Lung (tissue), 12 donors: Measurements from ENCODE around the gene RBM18. TPM values are rescaled to one million over a fixed set of nuclear protein-coding genes. Genes with fewer than 3 reads are reported as not detected.

Source experiments
- ATAC-seq: fragments of 200-7000 bp; cut with Tn5 transposase; one replicate; pipeline ENCODE4 v1.9.1; 2020; ENCODE audit warnings: moderate number of reproducible peaks; ENCODE audit not compliant: insufficient read depth, low FRiP score
- DNase-seq, 3 donors: peaks; one replicate each; pipeline ENCODE4 v3.0.0-alpha.2; 2013 to 2017
- H3K27ac ChIP-seq, 2 donors: one replicate each; pipeline ENCODE4 v1.5.1; 2013; ENCODE audit warnings: mild to moderate bottlenecking in 2 of 2, moderate library complexity in 2 of 2, control low read depth in 1 of 2, inconsistent platforms in 1 of 2, low read depth in 1 of 2, low read length in 1 of 2
- H3K27me3 ChIP-seq, 3 donors: one replicate each; pipeline ENCODE4 v1.5.1; 2013; ENCODE audit warnings: low read length in 2 of 3; ENCODE audit not compliant: control insufficient read depth in 3 of 3, insufficient read depth in 3 of 3
- H3K36me3 ChIP-seq, 4 donors: one replicate each; pipeline ENCODE4 v1.5.1; 2013; ENCODE audit warnings: low read length in 4 of 4, mild to moderate bottlenecking in 1 of 4, moderate library complexity in 1 of 4; ENCODE audit not compliant: control insufficient read depth in 4 of 4, insufficient read depth in 4 of 4
- H3K4me1 ChIP-seq, 5 donors: one replicate each; pipeline ENCODE4 v1.5.1; 2013; ENCODE audit warnings: low read length in 5 of 5, mild to moderate bottlenecking in 2 of 5, moderate library complexity in 1 of 5; ENCODE audit not compliant: control insufficient read depth in 5 of 5, insufficient read depth in 5 of 5
- H3K4me3 ChIP-seq: one replicate; pipeline ENCODE4 v1.5.1; 2013; ENCODE audit warnings: mild to moderate bottlenecking, control low read depth, moderate library complexity
- H3K9ac ChIP-seq, 2 donors: one replicate each; pipeline ENCODE4 v1.5.1; 2013; ENCODE audit warnings: low read length in 2 of 2, control low read depth in 1 of 2; ENCODE audit not compliant: insufficient read depth in 1 of 2
- H3K9me3 ChIP-seq, 4 donors: one replicate each; pipeline ENCODE4 v1.5.1; 2013; ENCODE audit warnings: low read length in 3 of 4, mild to moderate bottlenecking in 1 of 4, moderate library complexity in 1 of 4; ENCODE audit not compliant: control insufficient read depth in 4 of 4, insufficient read depth in 3 of 4
- WGBS, 2 donors: extraction: QIAGEN DNeasy Blood & Tissue Kit; methylation state at CpG; one replicate each; pipeline ENCODE4 v1.1.7; 2013; 5-methylcytosine and 5-hydroxymethylcytosine counted together
- polyA plus RNA-seq, 2 donors: library from polyadenylated mRNA; stranded (reverse); fragments of 200-250 nt; gene quantifications; one replicate each; pipeline ENCODE4 v1.2.1, GENCODE V29; 2013
- total RNA-seq, 2 donors: library from RNA; depleted of rRNA in 1 of 2; stranded (reverse); fragments of >200 nt in 1 of 2; gene quantifications; one replicate each; pipeline ENCODE4 v1.2.1, GENCODE V29; 2014 to 2021
- TF ChIP-seq, protein P1 (sequence below): IDR thresholded peaks from 2 replicates; pipeline ENCODE4 v1.5.1; 2012; ENCODE audit warnings: mild to moderate bottlenecking; ENCODE audit errors: control extremely low read depth, extremely low read depth
- donor health status: control.
- donor health status: control.
- donor health status: Bipolar disorder and iron deficiency.
- donor health status: healthy.
- donor health status: DM: yes; HTN: yes; CAD: no.

RBM18 gene
- total and polyA plus RNA-seq, 4 donors = 5.5 to 20.5 (median 12.4) TPM

DNA sequence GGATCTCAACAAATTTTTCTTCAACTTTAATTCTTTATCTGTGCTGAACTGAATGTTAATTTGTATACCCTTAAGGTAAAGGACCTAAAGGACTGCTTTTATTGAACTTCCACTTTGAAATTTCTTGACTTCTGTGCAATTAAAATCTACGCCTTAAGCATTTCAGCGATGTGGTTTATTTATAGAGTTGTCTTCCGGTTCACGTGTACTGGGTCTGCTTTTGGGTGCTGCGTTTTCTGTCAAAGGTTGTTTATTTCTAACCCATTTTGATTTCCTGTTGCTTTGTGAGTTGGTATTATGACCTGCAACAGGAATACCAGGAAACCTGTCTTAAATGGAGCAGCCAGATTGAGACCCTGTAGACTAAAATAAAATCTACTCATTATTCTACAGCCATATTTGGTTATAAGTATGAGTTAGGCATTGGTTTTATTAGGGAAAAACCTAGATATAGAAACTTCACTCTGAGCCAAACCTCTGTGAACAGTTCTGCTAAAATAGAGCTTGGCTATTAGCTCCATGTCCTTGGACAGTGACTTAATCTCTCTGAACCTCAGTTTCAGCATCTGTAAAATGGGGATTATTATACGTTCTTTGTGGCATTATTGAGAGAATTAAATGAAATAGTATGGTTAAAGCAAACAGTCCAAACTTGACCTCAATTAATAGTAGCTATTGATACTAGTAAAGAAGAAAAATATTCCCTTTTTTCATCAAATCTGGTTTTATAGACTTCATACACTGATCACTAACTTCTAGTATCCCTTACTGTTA, 3.6 kb upstream of the RBM18 start:
- WGBS, 2 donors = 74 to 75% methylated on average over 6 of the region's 6 CpGs
- ATAC-seq (no peak), DNase-seq (no peak)
- TF ChIP-seq, protein P1, sequence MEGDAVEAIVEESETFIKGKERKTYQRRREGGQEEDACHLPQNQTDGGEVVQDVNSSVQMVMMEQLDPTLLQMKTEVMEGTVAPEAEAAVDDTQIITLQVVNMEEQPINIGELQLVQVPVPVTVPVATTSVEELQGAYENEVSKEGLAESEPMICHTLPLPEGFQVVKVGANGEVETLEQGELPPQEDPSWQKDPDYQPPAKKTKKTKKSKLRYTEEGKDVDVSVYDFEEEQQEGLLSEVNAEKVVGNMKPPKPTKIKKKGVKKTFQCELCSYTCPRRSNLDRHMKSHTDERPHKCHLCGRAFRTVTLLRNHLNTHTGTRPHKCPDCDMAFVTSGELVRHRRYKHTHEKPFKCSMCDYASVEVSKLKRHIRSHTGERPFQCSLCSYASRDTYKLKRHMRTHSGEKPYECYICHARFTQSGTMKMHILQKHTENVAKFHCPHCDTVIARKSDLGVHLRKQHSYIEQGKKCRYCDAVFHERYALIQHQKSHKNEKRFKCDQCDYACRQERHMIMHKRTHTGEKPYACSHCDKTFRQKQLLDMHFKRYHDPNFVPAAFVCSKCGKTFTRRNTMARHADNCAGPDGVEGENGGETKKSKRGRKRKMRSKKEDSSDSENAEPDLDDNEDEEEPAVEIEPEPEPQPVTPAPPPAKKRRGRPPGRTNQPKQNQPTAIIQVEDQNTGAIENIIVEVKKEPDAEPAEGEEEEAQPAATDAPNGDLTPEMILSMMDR = no peak
- no peaks in the 10 kb centered on the region for H3K27me3 ChIP-seq
- H3K36me3 ChIP-seq = peaks cover 5 to 12% (median 8%) of the 10 kb centered on the region in 4 donors
- no peak overlapping the region for H3K27ac ChIP-seq
- H3K4me3 ChIP-seq = no peak overlapping the region
- no peaks in the 10 kb centered on the region for H3K9me3 ChIP-seq
- H3K9ac ChIP-seq = no peak overlapping the region
- H3K4me1 ChIP-seq = peaks cover 0 to 25% (median 10%) of the 10 kb centered on the region in 5 donors

DNA sequence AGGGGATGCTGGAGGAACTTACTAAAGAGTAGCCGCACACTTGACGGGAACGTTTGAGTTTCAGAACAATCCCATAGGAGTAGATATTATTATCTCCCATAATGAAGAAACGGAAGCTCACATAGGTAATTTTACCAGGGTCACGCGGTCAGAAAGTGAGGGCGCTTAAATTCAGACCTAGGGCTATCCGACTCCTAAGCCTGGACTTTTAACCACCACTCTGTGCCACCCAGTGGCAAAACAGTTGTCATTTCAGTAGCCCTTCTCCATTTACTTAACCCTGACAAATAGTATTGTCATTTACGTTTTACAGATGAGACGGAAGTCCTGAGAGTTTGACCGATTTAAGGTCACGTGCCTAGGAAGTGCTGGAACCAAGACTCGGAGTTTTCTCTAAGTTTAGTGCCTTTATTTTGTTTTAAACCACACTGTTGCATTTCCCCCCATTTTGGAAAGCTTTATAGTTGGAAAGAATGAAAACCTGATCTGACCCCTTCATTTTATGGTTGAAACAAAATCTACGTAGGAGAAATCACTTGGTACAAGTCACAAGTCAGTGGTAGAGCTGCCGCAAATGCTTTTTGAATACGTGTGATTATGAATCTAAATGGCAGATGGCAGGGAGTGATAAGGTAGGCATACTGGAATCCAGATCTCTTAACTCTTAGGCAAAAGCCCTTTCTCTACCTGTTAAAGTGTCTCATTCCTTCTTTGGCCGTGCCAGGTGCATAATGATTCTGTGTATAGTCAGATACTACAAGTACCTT, 692 bp upstream of the RBM18 start:
- DNase-seq (peak in 1 of 3 donors; percentile 30), ATAC-seq (no peak)
- H3K9me3 ChIP-seq = no peaks in the 10 kb centered on the region
- peaks cover 0 to 31% (median 21%) of the 10 kb centered on the region in 5 donors for H3K4me1 ChIP-seq
- TF ChIP-seq, protein P1 = no peak
- peak overlapping the region; percentile 95 for H3K9ac ChIP-seq
- WGBS, 2 donors = 6 to 7% methylated on average over 17 of the region's 17 CpGs
- H3K27ac ChIP-seq = peak overlapping the region; percentile 92 to 95
- H3K27me3 ChIP-seq = no peaks in the 10 kb centered on the region
- peak overlapping the region; percentile 82 for H3K4me3 ChIP-seq
- peaks cover 2 to 9% (median 7%) of the 10 kb centered on the region in 4 donors for H3K36me3 ChIP-seq

DNA sequence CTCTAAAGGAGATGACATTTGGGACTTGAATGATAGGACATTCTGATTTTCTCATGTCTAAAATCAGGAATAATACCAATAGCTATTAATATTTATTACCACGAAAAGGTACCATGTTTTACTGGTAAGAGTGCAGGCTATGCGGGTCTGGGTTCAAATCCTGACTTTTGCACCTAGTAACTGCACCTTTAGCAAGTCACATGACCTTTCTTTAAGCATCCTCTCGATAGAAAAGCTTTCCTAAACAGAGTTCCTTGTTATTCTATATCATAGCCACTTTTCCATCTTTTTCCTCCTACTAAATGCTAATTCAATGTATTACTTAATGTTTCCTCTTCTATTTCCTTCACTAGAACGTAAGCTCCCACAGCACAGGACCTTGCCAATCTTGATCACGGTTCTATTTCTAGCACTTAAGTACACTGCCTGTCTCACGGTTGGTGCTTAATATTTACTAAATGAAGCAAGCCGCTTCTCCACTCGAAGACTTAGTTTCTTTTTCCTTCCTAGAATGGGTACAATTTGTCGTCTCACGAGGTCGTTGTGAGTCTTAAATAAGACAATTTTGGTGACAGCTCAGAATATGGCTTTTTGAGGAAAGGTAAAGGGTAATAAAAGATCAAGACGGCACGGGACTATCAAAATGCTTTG, 816 bp downstream of the RBM18 start:
- TF ChIP-seq, protein P1 = no peak
- peak in 1 of 3 donors; percentile 19 for DNase-seq

More for the DNA sequence above, 816 bp downstream of the RBM18 start:
- WGBS, 2 donors = 12 to 14% methylated on average over 13 of the region's 13 CpGs
- Histone ChIP-seq H3K36me3 (peaks cover 5 to 20% (median 11%) of the 10 kb centered on the region in 4 donors), H3K27ac (peak overlapping the region; percentile 92 to 95), H3K9ac (peak overlapping the region; percentile 95), H3K4me1 (peaks cover 0 to 31% (median 21%) of the 10 kb centered on the region in 5 donors), H3K4me3 (peak overlapping the region; percentile 82), H3K9me3 (no peaks in the 10 kb centered on the region), H3K27me3 (no peaks in the 10 kb centered on the region)
- no peak for ATAC-seq
